ENCODE measurements around the gene H1-8.
"Not testable (repeated sequence)": the region's sequence is repeated elsewhere in the genome, so short reads cannot be mapped to it uniquely, and the experiment has no call there.

Gene H1-8

GRCh38 chr3:129530821-129531220 is 12.2 kb upstream of the H1-8 start:
- intact Hi-C loops (cut with DNase I), result no loop called here
- no peak for DNase-seq

DNA sequence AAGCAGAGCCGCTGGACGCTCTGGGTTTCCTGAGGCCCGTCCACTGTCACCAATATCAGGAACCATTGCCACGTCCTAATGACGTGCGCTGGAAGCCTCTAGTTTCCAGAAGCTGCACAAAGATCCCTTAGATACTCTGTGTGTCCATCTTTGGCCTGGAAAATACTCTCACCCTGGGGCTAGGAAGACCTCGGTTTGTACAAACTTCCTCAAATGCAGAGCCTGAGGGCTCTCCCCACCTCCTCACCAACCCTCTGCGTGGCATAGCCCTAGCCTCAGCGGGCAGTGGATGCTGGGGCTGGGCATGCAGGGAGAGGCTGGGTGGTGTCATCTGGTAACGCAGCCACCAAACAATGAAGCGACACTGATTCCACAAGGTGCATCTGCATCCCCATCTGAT is 11.3 kb upstream of the H1-8 start:
- no peak for DNase-seq
- intact Hi-C loops (cut with DNase I), result no loop called here

DNA sequence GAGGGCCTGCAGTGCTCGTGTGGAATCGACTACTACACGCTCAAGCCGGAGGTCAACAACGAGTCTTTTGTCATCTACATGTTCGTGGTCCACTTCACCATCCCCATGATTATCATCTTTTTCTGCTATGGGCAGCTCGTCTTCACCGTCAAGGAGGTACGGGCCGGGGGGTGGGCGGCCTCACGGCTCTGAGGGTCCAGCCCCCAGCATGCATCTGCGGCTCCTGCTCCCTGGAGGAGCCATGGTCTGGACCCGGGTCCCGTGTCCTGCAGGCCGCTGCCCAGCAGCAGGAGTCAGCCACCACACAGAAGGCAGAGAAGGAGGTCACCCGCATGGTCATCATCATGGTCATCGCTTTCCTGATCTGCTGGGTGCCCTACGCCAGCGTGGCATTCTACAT is 10.7 kb upstream of the H1-8 start:
- DNase-seq, result no peak

DNA sequence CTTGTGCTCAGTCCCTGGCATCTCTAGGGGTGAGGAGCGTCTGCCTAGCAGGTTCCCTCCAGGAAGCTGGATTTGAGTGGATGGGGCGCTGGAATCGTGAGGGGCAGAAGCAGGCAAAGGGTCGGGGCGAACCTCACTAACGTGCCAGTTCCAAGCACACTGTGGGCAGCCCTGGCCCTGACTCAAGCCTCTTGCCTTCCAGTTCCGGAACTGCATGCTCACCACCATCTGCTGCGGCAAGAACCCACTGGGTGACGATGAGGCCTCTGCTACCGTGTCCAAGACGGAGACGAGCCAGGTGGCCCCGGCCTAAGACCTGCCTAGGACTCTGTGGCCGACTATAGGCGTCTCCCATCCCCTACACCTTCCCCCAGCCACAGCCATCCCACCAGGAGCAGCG is 9.6 kb upstream of the H1-8 start:
- intact Hi-C loops (cut with DNase I), result no loop called here
- no peak for DNase-seq

More for the DNA sequence above, 10.7 kb upstream of the H1-8 start:
- intact Hi-C loops (cut with DNase I), result no loop called here

GRCh38 chr3:129534428-129535027 is 8.4 kb upstream of the H1-8 start:
- intact Hi-C loops (cut with DNase I), result no loop called here
- no peak for DNase-seq

- intact Hi-C loops (cut with DNase I), result no loop called here
- no peak for DNase-seq
These were observed 7.9 kb upstream of the H1-8 start for GRCh38 chr3:129535075-129535474.

- no peak for DNase-seq
- intact Hi-C loops (cut with DNase I), result no loop called here
These were observed 6.7 kb upstream of the H1-8 start for GRCh38 chr3:129536374-129536667.

DNA sequence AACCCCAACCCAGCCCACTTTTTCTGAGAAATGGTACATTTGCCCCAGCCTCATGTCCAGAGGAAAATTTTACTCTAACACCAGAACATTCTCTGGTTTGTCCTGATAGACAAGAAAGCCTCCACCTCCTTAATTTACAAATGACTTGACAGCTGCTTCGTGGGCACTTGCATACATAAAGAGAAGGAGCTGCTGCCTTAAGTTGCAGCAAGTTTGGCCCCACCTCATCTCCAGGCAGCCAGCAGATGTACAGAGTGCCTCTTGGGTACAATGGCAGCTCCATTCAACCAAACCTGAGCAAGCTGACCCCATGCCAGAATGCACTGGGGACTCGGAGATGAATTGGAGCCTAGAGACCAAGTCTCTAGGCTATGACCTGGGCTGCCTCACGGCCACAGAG is 6.2 kb upstream of the H1-8 start:
- intact Hi-C loops (cut with DNase I), result no loop called here
- DNase-seq, result peak in 1 of 10 donors; percentile 46

GRCh38 chr3:129539206-129539605 is 3.8 kb upstream of the H1-8 start:
- intact Hi-C loops (cut with DNase I), result no loop called here
- DNase-seq, result no peak

DNA sequence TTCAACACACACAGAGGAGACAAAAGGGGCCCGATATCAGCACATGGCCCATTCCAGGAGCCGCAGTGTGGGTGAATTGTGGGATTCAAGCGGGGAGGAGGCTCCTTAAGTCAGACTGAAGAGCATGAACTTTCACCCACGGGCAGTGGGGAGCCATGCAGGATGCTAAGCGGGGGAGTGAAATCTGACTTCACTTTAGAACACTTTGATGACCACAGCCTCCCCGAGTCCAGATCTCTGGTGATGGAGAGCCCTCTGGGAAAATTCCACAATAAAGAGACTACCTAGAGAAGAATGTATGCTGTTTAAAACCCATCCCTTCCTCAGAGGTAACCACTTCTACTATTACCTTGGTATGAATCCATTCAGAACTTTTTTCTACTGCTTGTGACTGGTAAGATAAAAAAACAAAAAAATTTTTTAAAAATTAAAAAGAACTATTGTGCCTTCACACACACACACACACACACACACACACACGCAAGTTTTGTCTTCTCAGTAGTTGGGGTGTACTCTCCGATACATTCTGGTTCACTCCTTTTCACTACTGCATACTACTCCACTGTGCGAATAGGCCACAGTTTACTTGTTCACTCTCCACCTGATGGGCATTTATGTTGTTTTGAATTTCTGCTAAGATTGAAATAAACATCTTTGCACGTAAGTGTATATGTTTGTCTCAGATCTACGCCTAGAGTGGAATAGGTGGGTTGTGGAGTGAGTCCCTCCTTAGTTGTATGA is 2.0 kb upstream of the H1-8 start:
- intact Hi-C loops (cut with DNase I), result no loop called here

DNA sequence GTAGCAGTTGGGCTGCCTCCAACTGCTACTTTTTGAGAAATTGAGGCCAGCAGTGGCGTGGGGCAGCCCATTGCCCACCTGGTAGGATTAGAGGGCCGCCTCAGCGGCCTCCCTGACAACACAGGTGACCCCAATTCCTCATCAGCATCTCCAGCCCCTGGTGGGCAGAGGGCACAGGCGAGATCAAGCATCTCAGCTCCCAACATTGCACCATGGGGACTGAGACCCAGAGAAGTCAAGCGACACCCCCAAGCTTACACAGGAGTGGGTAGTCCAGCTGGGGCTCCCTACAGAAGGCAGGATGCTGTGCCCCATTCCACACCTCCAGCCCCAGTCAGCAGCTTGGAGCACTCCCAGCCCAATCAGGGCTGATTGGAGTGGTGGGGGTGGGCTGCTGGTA is 228 bp upstream of the H1-8 start:
- no peak for DNase-seq
- intact Hi-C loops (cut with DNase I), result no loop called here

More for the DNA sequence above, 2.0 kb upstream of the H1-8 start:
- no peak for DNase-seq

DNA sequence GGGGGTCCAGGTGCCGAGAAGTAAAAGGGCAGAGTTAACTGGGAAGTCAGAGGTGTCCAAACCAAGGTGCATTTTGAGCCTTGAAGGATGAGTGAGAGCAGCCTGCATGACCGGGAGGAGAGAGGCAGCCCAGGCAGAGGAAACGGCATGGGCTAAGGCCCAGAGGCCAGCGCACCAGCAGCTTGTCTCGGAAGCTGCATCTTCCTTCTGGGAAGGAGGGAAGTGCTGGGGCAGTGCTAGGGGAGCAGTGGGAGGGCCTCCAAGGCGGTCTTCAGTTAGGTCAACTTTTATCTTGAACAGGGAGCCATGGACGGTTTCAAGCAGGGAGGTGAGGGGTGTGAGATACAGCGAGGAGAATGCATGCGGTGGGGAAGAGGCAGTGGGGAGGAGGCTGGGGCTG is 1.0 kb downstream of the H1-8 start:
- intact Hi-C loops (cut with DNase I), result no loop called here
- DNase-seq, result no peak

DNA sequence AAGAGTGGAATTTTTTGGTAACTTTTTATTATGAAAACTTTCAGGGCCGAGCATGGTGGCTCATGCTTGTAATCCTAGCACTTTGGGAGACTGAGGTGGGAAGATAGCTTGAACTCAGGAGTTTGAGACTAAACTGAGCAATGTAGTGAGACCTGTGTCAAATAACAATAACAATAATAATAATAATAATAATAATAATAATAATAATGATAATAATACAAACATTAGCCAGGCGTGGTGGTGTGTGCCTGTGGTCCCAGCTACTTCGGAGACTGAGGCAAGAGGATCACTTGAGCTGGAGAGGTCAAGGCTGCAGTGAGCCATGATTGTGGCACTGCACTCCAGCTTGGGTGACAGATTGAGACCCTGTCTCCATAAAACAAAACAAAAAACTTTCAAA is 3.0 kb downstream of the H1-8 start:
- intact Hi-C loops (cut with DNase I), result not testable (repeated sequence)

GRCh38 chr3:129547241-129547640 is 4.3 kb downstream of the H1-8 start:
- intact Hi-C loops (cut with DNase I), result no loop called here

More for the DNA sequence above, 3.0 kb downstream of the H1-8 start:
- DNase-seq, result not testable (repeated sequence)

GRCh38 chr3:129548104-129548965 is 5.4 kb downstream of the H1-8 start:
- intact Hi-C loops (cut with DNase I), result no loop called here
- DNase-seq, result no peak

More at GRCh38 chr3:129547241-129547640, 4.3 kb downstream of the H1-8 start:
- DNase-seq, result no peak

DNA sequence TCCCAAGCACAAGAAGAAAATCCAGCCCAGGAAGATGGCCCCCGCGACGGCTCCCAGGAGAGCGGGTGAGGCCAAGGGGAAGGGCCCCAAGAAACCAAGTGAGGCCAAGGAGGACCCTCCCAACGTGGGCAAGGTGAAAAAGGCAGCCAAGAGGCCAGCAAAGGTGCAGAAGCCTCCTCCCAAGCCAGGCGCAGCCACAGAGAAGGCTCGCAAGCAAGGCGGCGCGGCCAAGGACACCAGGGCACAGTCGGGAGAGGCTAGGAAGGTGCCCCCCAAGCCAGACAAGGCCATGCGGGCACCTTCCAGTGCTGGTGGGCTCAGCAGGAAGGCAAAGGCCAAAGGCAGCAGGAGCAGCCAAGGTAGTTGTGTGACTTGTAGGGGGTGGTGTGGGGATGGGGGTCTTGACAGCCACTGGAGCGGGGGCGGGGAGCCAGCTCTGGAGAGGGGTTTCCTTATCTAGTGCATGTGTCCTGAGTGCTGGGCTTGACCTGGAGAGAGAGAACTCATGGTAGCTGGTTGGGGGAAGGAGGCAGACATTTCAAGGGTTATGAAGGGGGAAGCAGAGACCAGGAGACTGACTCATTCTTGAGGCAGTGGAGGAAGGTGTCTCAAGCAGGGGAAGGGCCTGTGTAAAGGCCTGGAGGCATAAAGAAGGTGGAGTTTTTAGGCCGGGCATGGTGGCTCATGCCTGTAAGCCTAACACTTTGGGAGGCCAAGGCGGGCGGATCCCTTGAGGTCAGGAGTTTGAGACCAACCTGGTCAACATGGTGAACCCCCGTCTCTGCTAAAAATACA is 6.2 kb downstream of the H1-8 start:
- intact Hi-C loops (cut with DNase I), result no loop called here
- no peak for DNase-seq

GRCh38 chr3:129549805-129550204 is 6.8 kb downstream of the H1-8 start:
- no peak for DNase-seq
- intact Hi-C loops (cut with DNase I), result no loop called here

DNA sequence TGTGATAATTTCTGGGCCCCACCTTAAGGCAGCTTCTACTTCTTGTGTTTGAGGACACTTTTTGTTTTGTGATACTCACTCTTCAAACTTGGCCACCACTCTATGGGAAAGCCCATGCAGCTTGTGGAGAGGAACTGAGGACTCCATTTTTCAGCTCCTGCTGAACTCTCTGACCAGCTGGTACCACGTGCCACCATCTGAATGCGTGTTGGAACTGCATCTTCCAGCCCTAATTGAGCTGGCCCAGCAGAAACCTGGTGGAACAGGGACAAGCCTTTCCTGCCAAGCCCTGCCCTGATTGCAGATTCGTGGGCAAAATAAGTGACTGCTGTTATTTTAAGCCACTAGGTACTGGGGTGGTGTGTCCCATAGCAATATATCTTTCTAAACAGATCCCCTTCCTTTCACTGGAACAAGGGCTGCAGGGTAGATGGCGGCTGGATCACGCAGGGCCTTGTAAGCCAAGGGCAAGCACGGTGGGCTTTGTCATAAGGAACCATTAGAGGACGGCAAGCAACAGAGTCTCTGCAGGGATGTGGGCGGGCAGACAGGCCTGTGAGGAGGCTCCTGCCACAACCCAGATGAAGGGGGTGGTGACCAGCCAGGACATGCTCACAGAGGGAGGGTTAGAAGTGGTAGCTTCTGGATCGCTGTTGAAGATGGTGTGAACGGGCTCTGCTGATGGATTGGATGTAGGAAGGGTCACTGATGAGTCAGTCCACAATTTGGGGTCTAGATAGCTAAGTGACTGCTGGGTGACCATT is 9.5 kb downstream of the H1-8 start:
- peak in 2 of 10 donors; percentile 41 to 50 for DNase-seq
- intact Hi-C loops (cut with DNase I), result no loop called here

DNA sequence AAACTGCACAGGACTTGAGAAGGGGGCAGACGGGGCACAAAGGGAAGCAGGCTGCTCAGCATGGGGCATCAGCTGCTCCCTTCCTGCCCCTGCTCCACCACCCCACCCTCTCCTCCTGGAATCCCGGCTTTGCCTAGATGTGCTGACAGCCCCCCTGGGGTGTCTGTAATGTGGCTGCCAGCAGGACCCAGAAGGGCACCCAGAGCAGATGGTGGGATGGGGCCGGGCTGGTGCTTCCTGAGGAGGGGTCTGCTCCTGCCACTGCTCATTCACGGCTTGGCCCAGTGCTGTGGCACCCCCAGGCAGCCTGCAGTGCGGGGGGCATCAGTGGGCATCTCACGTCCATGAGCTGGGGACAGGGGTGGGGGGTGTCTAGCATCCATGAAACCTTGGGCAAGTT is 10.2 kb downstream of the H1-8 start:
- intact Hi-C loops (cut with DNase I), result no loop called here
- DNase-seq, result no peak

- intact Hi-C loops (cut with DNase I), result no loop called here
- no peak for DNase-seq
These were observed 10.7 kb downstream of the H1-8 start for GRCh38 chr3:129553719-129554118.

All from posterior cingulate gyrus (tissue), 11 donors.